Thyroid gland (tissue), 4 donors: ENCODE results near the gene MAP1LC3B.

Experiments
- CTCF ChIP-seq, 6 experiments: fragments of 200-600 bp in 3 of 6; fragments of 450-650 bp in 3 of 6; sonication (generic) in 3 of 6; IDR thresholded peaks; one replicate each; pipeline ENCODE4 v1.5.1; 2016 to 2019; ENCODE audit warnings: antibody characterized with exemption in 6 of 6, mild to moderate bottlenecking in 2 of 6, inconsistent platforms in 1 of 6, moderate library complexity in 1 of 6
- POLR2A ChIP-seq, 2 donors: fragments of 450-650 bp; IDR thresholded peaks; one replicate each; pipeline ENCODE4 v1.6.1; 2017; ENCODE audit warnings: antibody characterized with exemption in 2 of 2, mild to moderate bottlenecking in 2 of 2, moderate library complexity in 1 of 2

GRCh38 chr16:87352818-87353217 lies 39.3 kb upstream of the MAP1LC3B start:
- TF ChIP-seq CTCF (IDR thresholded peaks at IDR 0.05) (no peak), POLR2A (IDR thresholded peaks at IDR 0.05) (no peak)
